GM21381 (cell line): ENCODE data around the gene ATP5F1C.
"Not testable (repeated sequence)": the region's sequence is repeated elsewhere in the genome, so short reads cannot be mapped to it uniquely, and the experiment has no call there.

Experiments used
- ATAC-seq: cut with Tn5 transposase; IDR thresholded peaks from one replicate; pipeline ENCODE4 v1.9.1; 2021; ENCODE audit warnings: mild to moderate bottlenecking, moderate library complexity; ENCODE audit not compliant: unreplicated experiment

Gene ATP5F1C

GRCh38 chr10:7792541-7792940 is 4.6 kb downstream of the ATP5F1C start:
- ATAC-seq, result no peak

- no peak for ATAC-seq
These were observed 6.5 kb downstream of the ATP5F1C start for GRCh38 chr10:7794251-7795026.

- no peak for ATAC-seq
These were observed 7.6 kb downstream of the ATP5F1C start for GRCh38 chr10:7795605-7796004.

- no peak for ATAC-seq
These were observed 9.6 kb downstream of the ATP5F1C start for GRCh38 chr10:7797582-7797981.

GRCh38 chr10:7802606-7803005 is 14.6 kb downstream of the ATP5F1C start:
- ATAC-seq, result no peak

- no peak for ATAC-seq
These were observed 16.2 kb downstream of the ATP5F1C start for GRCh38 chr10:7804216-7804615.

- ATAC-seq, result no peak
These were observed 16.8 kb downstream of the ATP5F1C start for GRCh38 chr10:7804741-7805140.

- ATAC-seq, result no peak
These were observed 20.8 kb downstream of the ATP5F1C start for GRCh38 chr10:7808686-7809267.

- ATAC-seq, result no peak
These were observed 22.5 kb downstream of the ATP5F1C start for GRCh38 chr10:7810443-7810842.

- ATAC-seq, result no peak
These were observed 23.0 kb downstream of the ATP5F1C start for GRCh38 chr10:7811000-7811399.

GRCh38 chr10:7811743-7812142 is 23.8 kb downstream of the ATP5F1C start:
- ATAC-seq, result not testable (repeated sequence)

- ATAC-seq, result no peak
These were observed 25.5 kb downstream of the ATP5F1C start for GRCh38 chr10:7813481-7813880.

GRCh38 chr10:7817576-7817975 is 29.6 kb downstream of the ATP5F1C start:
- ATAC-seq, result no peak

- ATAC-seq, result no peak
These were observed 30.0 kb downstream of the ATP5F1C start for GRCh38 chr10:7817984-7818294.

- ATAC-seq, result peak; percentile 90
These were observed 30.5 kb downstream of the ATP5F1C start, which contains the start of gene TAF3 for GRCh38 chr10:7818295-7819120. Gene TAF3 (plus strand): TSS chr10:7818505. CDS start chr10:7818710, 205 bp downstream.

GRCh38 chr10:7819121-7819460 is 31.1 kb downstream of the ATP5F1C start:
- ATAC-seq, result peak; percentile 39

GRCh38 chr10:7824251-7824650 is 36.3 kb downstream of the ATP5F1C start:
- no peak for ATAC-seq

- no peak for ATAC-seq
These were observed 39.0 kb downstream of the ATP5F1C start for GRCh38 chr10:7826971-7827370.

GRCh38 chr10:7829289-7829834 is 41.4 kb downstream of the ATP5F1C start:
- no peak for ATAC-seq

- ATAC-seq, result no peak
These were observed 44.1 kb downstream of the ATP5F1C start for GRCh38 chr10:7832060-7832459.

GRCh38 chr10:7833210-7833609 is 45.2 kb downstream of the ATP5F1C start:
- no peak for ATAC-seq

GRCh38 chr10:7834262-7834661 is 46.3 kb downstream of the ATP5F1C start:
- no peak for ATAC-seq
